ENCODE measurements around the gene PUM2. TPM values are rescaled to one million over a fixed set of nuclear protein-coding genes. Genes with fewer than 3 reads are reported as not detected.

PUM2 gene
- total RNA-seq, 1 donor from 2014 or later, result 33.6 TPM

GRCh38 chr2:20203521-20204225 is 147.0 kb downstream of the PUM2 start:
- no peak for DNase-seq (ENCODE audit: low read depth in 2 of 2)

GRCh38 chr2:20203072-20203471 is 147.6 kb downstream of the PUM2 start:
- DNase-seq (ENCODE audit: low read depth in 2 of 2), result no peak

DNA sequence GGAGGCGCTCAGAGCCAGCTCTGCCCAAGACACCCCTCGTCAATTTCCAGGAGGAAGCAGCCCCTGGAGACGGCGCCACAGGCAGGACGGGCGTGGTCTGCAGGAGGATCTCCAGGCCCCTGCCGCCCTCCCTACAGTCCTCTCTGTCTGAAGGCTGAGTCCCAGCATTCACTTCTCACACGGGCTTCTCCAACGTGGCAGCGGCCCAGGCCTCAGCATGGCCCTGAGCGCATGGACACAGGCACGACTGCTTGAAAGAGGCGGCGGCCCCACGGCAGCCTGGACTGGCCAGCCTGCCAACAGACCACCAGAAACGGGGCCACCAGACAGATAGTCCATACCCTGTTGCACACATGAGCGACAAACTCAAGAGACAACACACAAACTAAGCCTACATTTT is 149.0 kb downstream of the PUM2 start:
- DNase-seq (ENCODE audit: low read depth in 2 of 2), result no peak

GRCh38 chr2:20200697-20201555 is 149.7 kb downstream of the PUM2 start:
- DNase-seq (ENCODE audit: low read depth in 2 of 2), result no peak

DNA sequence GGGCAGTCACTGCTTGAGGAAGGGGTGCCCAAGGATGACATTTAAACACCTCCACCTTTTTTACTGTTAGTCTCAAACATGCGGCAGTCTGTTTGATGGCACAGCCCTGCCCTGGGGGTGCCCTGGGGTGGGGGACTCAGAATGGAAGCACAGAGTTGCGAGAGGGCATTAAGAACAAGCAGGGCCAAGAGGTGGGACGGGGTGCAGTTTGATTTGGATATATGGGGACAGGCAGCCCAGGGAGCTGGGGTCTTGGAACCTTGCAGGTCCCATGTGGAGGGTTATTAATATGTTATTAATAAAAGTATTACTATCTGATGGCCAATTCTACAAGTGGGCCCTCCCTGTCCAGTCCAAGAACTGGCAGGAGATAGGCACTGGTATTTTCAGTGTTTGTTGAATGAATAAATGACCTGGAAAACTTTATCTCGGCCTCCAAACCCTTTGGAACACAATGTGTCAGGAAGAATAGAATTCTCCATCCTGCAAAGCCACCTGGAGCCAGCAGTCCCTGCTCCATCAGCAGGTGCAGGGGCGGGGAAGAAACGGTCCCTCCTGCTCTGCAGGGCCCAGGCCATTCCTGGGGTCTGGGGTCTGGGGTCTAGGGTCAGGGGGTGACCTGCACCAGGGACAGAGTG is 150.9 kb downstream of the PUM2 start:
- DNase-seq (ENCODE audit: low read depth in 2 of 2), result no peak

DNA sequence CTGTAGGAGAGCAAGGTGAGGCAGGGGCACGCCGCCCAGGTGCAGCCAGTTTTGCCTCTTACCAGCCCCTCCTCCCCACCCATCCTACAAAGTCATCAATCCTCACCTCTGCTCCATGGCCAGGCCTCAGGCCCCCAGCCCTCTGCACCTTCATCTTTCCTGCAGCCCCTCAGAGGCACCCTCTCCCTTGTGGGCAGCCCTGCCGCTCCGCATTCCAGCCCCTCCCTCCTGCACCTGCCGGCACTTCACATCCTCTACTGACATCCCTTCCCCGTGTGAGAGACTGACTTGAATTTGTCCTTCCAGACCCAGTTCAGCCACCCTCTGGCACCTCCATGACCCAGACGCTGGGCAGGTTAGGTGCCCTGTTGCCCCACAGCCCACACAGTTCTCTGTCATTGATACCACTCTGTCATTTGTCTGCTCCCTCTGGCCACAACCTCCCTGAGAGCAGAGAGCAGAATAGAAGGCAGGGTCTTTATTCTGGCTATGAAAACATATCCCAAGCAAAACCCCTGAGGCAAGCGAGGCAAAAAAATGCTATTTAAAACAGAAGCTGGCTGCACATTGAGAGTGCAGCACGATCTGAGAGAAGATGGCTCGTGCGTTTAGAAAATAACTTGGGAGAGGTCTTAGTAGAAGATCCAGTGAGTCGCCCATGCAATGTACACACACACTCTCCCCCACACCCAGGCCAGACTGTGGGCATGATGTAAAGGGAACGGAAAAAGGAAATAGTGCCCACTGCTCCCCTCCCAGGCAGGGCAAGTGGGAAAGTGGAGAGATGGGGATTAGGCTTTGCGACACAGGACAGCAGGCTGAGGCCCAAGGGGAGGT is 151.6 kb downstream of the PUM2 start:
- no peak for DNase-seq (ENCODE audit: low read depth in 2 of 2)

Other genes with a start within 250 kb of the PUM2 start
- gene SDC1, start 125.7 kb downstream of the PUM2 start, total RNA-seq, result 2.6 and 16.3 TPM in 2 replicates
- gene RHOB, start 96.2 kb upstream of the PUM2 start, total RNA-seq, result 291 and 515 TPM in 2 replicates

Data from dermis microvascular lymphatic vessel endothelial cell (primary cell).